Left renal cortex interstitium (tissue), 4 donors: ENCODE data around the gene RPS21. TPM values are rescaled to one million over a fixed set of nuclear protein-coding genes. Genes with fewer than 3 reads are reported as not detected.
"Not testable (repeated sequence)": the region's sequence is repeated elsewhere in the genome, so short reads cannot be mapped to it uniquely, and the experiment has no call there.

ENCODE experiments used
- DNase-seq, 4 donors: peaks; one replicate each; pipeline ENCODE4 v3.0.0-alpha.2; 2013; ENCODE audit warnings: low read depth in 4 of 4, low spot score in 2 of 4, missing footprints in 1 of 4
- polyA plus RNA-seq, 4 donors: library from polyadenylated mRNA; unstranded; fragments of 120-200 nt; gene quantifications; one replicate each; pipeline ENCODE4 v1.2.1, GENCODE V29; 2013; ENCODE audit not compliant: insufficient read length in 4 of 4

Gene RPS21
- polyA plus RNA-seq, 4 donors: 820 to 1,197 (median 904) TPM

GRCh38 chr20:62363920-62364851 lies 22.7 kb upstream of the RPS21 start:
- no peak for DNase-seq

- no peak for DNase-seq
These were observed 21.8 kb upstream of the RPS21 start for GRCh38 chr20:62364911-62365736.

GRCh38 chr20:62365814-62366369 lies 21.0 kb upstream of the RPS21 start:
- no peak for DNase-seq

- no peak for DNase-seq
These were observed 20.4 kb upstream of the RPS21 start for GRCh38 chr20:62366370-62367135.

GRCh38 chr20:62367136-62367632 lies 19.7 kb upstream of the RPS21 start, which contains the start of gene LAMA5:
TSS of gene LAMA5 (minus strand) at chr20:62367312. CDS start at chr20:62367245, 67 bp downstream.
- DNase-seq: no peak

- no peak for DNase-seq
These were observed 19.1 kb upstream of the RPS21 start for GRCh38 chr20:62367633-62368391.

GRCh38 chr20:62368392-62368975 lies 18.4 kb upstream of the RPS21 start:
- no peak for DNase-seq

- DNase-seq: no peak
These were observed 17.7 kb upstream of the RPS21 start for GRCh38 chr20:62368976-62369814.

- DNase-seq: no peak
These were observed 17.1 kb upstream of the RPS21 start for GRCh38 chr20:62369815-62370114.

GRCh38 chr20:62370115-62370806 lies 16.6 kb upstream of the RPS21 start:
- no peak for DNase-seq

GRCh38 chr20:62370807-62371587 lies 15.9 kb upstream of the RPS21 start:
- DNase-seq: no peak

GRCh38 chr20:62371588-62372041 lies 15.3 kb upstream of the RPS21 start:
- no peak for DNase-seq

- no peak for DNase-seq
These were observed 14.6 kb upstream of the RPS21 start for GRCh38 chr20:62372042-62372993.

GRCh38 chr20:62373631-62374179 lies 13.2 kb upstream of the RPS21 start:
- not testable (repeated sequence) for DNase-seq
